Neuron (in vitro differentiated cells): ENCODE measurements around the gene MEIS2.

Experiments used
- H2AFZ ChIP-seq: one replicate; pipeline ENCODE4 v1.6.1; 2013; ENCODE audit warnings: low read depth, mild to moderate bottlenecking, inconsistent platforms, low read length, moderate library complexity
- H3K27me3 ChIP-seq: one replicate; pipeline ENCODE4 v1.6.1; 2013; ENCODE audit warnings: low read length; ENCODE audit not compliant: insufficient read depth
- H3K36me3 ChIP-seq: one replicate; pipeline ENCODE4 v1.6.1; 2013; ENCODE audit warnings: low read length; ENCODE audit not compliant: insufficient read depth
- H3K4me1 ChIP-seq: one replicate; pipeline ENCODE4 v1.6.1; 2013; ENCODE audit warnings: low read length; ENCODE audit not compliant: insufficient read depth
- H3K4me3 ChIP-seq: 2 replicates; pipeline ENCODE4 v1.5.1; 2013; ENCODE audit warnings: mild to moderate bottlenecking, low read length, moderate library complexity
- H3K9me3 ChIP-seq: one replicate; pipeline ENCODE4 v1.6.1; 2013; ENCODE audit warnings: low read length

MEIS2 gene

DNA sequence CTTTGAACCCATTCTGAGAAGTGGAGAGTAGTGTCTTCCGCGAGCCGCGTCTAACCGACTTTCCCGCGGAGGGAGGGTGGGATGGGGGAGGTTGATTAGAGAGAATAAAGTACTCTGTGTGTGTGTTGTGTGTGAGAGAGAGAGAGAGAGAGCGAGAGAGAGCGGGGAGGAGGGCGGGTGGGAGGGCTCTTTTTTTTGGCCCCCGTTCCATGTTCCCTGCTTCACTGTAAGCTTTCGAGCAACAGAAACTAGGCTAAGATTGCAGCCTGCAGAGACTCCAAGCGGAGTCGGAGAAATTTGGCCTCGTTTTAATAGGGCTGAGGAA lies 1.6 kb upstream of the MEIS2 start:
- peak overlapping the region; percentile 97 for H3K4me3 ChIP-seq
- H3K4me1 ChIP-seq: peaks cover 20% of the 10 kb centered on the region
- no peaks in the 10 kb centered on the region for H3K36me3 ChIP-seq
- no peaks in the 10 kb centered on the region for H3K27me3 ChIP-seq
- H2AFZ ChIP-seq: peak overlapping the region; percentile 98
- no peaks in the 10 kb centered on the region for H3K9me3 ChIP-seq

- no peaks in the 10 kb centered on the region for H3K27me3 ChIP-seq
- peaks cover 3% of the 10 kb centered on the region for H3K36me3 ChIP-seq
- H2AFZ ChIP-seq: peak overlapping the region; percentile 98
- H3K9me3 ChIP-seq: no peaks in the 10 kb centered on the region
- H3K4me1 ChIP-seq: peaks cover 22% of the 10 kb centered on the region
- peak overlapping the region; percentile 97 for H3K4me3 ChIP-seq
Observed at GRCh38 chr15:37100966-37101215, 542 bp upstream of the MEIS2 start.

DNA sequence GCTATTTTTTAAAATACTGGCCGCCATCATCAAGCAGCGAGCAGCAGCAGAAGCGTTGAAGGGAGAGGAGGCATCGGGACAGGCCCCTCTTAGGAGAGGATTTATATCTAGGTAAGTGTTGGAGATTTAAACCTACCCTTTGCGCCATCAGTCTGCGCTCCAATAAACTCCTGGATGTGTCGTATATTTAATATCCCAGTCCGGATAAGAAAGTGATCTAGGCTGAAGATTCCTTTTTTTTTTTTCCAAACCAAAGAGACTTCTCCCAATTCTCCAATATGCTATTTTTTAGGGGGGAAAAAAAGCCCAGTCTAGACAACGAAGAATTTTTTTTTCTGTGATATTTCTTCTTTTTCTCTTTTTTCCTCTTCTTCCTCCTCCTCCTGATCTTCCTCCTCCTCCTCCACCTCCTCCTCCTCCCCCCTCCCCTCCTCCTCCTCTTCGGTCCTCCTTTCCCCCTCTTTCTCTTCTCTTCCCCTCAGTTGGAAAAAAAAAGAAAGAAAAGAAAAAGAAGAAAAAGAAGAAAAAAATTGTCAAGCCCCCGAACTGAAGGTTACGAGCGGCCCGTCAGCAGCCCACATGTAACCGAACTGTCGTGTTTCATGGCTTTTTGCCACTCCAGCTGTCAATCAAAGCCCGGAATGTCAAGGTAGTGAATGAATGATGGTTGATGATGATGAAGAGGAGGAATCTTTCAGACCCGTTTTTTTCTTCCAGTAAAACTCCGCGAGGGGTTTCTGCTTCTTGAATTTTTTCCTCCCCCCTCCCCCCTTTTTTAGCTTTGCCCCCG lies 835 bp downstream of the MEIS2 start:
- Histone ChIP-seq H2AFZ (peak overlapping the region; percentile 42), H3K27me3 (no peaks in the 10 kb centered on the region), H3K36me3 (peaks cover 10% of the 10 kb centered on the region), H3K4me3 (peak overlapping the region; percentile 97), H3K9me3 (no peaks in the 10 kb centered on the region), H3K4me1 (peaks cover 14% of the 10 kb centered on the region)

GRCh38 chr15:37098468-37099318 lies 1.7 kb downstream of the MEIS2 start:
- H3K4me3 ChIP-seq: peak overlapping the region; percentile 97
- no peaks in the 10 kb centered on the region for H3K9me3 ChIP-seq
- H2AFZ ChIP-seq: peak overlapping the region; percentile 68
- H3K4me1 ChIP-seq: peaks cover 14% of the 10 kb centered on the region
- H3K27me3 ChIP-seq: no peaks in the 10 kb centered on the region
- H3K36me3 ChIP-seq: peaks cover 18% of the 10 kb centered on the region

GRCh38 chr15:37097144-37097919 lies 3.0 kb downstream of the MEIS2 start:
- peak overlapping the region; percentile 68 for H2AFZ ChIP-seq
- H3K4me1 ChIP-seq: peaks cover 14% of the 10 kb centered on the region
- H3K4me3 ChIP-seq: peak overlapping the region; percentile 97
- no peaks in the 10 kb centered on the region for H3K9me3 ChIP-seq
- H3K27me3 ChIP-seq: no peaks in the 10 kb centered on the region
- H3K36me3 ChIP-seq: peaks cover 31% of the 10 kb centered on the region

- Histone ChIP-seq H3K4me3 (peak overlapping the region; percentile 97), H3K4me1 (peaks cover 14% of the 10 kb centered on the region), H3K36me3 (peaks cover 38% of the 10 kb centered on the region), H3K27me3 (no peaks in the 10 kb centered on the region), H3K9me3 (no peaks in the 10 kb centered on the region), H2AFZ (no peak overlapping the region)
Observed at GRCh38 chr15:37096558-37097143, 3.7 kb downstream of the MEIS2 start.

DNA sequence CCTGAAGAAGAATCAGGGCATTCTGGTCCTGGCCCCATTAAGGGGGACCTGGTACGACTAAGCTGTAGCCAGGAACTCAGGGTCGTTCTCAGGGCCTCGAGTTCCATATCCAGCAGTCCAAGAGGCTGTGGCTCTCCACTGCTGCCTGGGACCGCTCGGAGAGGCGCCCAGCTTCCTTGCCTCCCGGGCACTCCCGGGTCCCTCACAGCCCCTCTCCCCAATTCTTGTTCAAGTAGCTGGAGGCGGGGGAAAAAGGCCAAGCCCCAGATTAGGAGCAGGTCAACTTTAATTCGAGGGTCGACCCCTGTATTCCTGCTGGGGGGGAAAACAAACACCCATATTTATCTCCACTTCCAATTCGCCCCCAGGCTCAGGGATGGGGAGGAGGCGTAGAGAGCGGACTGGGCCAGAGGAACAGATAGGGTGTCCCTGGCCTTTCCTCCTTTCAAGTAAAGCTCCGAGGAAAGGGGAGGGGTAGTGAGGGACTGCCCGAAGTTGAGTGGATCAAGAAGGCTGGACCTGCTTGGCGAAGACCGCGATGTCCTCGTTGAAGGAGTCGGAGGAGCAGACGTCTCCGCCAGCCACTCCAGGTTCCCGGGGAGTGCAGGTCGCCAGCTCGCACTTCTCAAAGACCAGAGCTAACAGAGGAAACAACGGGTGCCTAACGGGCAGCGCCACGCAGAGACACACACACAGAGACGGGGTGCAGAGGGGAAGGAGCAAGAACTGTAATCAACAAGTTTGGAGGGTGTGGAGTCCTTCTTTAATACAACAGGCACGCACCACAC lies 4.4 kb downstream of the MEIS2 start:
- Histone ChIP-seq H3K9me3 (no peaks in the 10 kb centered on the region), H2AFZ (no peak overlapping the region), H3K4me1 (peaks cover 14% of the 10 kb centered on the region), H3K4me3 (peak overlapping the region; percentile 97), H3K27me3 (no peaks in the 10 kb centered on the region), H3K36me3 (peaks cover 44% of the 10 kb centered on the region)

DNA sequence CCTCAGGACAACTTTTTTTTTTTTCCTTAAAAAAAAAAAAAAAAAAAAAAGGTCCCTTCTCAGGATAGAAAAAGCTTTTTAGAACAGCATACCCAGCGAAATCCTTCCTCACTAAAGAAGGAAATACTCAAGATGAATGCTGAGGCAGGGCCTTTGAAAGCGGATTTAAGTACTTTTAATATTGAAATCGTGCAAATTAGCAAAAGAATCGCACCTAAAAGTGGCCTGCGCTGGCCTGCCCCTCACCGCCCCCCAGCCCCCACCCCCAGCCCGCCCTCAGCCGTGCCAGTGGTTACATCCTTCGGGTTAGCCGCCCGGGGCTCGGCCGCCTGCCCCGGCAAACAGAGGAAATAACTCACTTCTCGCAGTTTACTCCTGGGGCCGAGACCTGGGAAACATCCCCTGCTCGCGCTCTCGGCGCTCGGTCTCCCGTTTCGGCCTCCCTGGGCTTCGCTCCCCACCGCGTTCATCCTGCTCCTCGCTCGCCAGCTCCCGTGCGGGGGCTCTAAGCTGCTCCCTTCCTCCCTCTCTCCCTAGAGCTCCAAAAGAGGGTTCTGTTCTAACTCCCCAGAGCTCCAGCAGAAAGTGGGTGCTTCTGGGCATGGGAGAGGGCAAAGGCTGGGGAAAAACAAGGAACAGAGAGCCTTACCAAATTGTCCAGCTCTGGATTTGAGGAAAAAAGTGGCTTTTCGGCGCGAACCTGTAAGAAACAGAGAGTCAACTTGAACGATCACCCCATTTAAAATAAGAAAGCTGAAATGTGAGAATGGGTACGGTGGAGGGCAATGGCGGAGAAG lies 5.2 kb downstream of the MEIS2 start:
- Histone ChIP-seq H3K27me3 (no peaks in the 10 kb centered on the region), H3K9me3 (no peaks in the 10 kb centered on the region), H3K4me1 (peaks cover 14% of the 10 kb centered on the region), H3K4me3 (no peak overlapping the region), H3K36me3 (peaks cover 49% of the 10 kb centered on the region), H2AFZ (no peak overlapping the region)

- no peak overlapping the region for H2AFZ ChIP-seq
- no peak overlapping the region for H3K4me3 ChIP-seq
Observed at GRCh38 chr15:37094333-37094914, 5.9 kb downstream of the MEIS2 start.

GRCh38 chr15:37093480-37094332 lies 6.6 kb downstream of the MEIS2 start:
- Histone ChIP-seq H2AFZ (no peak overlapping the region), H3K4me1 (peaks cover 14% of the 10 kb centered on the region), H3K4me3 (no peak overlapping the region), H3K27me3 (no peaks in the 10 kb centered on the region), H3K9me3 (no peaks in the 10 kb centered on the region), H3K36me3 (peaks cover 59% of the 10 kb centered on the region)

More at GRCh38 chr15:37094333-37094914, 5.9 kb downstream of the MEIS2 start:
- peaks cover 14% of the 10 kb centered on the region for H3K4me1 ChIP-seq
- no peaks in the 10 kb centered on the region for H3K9me3 ChIP-seq
- H3K27me3 ChIP-seq: no peaks in the 10 kb centered on the region
- H3K36me3 ChIP-seq: peaks cover 53% of the 10 kb centered on the region
